ENCODE results near the gene FAM124B. TPM values are rescaled to one million over a fixed set of nuclear protein-coding genes. Genes with fewer than 3 reads are reported as not detected.

FAM124B gene
- total RNA-seq, 1 donor from 2014 or later: not detected

DNA sequence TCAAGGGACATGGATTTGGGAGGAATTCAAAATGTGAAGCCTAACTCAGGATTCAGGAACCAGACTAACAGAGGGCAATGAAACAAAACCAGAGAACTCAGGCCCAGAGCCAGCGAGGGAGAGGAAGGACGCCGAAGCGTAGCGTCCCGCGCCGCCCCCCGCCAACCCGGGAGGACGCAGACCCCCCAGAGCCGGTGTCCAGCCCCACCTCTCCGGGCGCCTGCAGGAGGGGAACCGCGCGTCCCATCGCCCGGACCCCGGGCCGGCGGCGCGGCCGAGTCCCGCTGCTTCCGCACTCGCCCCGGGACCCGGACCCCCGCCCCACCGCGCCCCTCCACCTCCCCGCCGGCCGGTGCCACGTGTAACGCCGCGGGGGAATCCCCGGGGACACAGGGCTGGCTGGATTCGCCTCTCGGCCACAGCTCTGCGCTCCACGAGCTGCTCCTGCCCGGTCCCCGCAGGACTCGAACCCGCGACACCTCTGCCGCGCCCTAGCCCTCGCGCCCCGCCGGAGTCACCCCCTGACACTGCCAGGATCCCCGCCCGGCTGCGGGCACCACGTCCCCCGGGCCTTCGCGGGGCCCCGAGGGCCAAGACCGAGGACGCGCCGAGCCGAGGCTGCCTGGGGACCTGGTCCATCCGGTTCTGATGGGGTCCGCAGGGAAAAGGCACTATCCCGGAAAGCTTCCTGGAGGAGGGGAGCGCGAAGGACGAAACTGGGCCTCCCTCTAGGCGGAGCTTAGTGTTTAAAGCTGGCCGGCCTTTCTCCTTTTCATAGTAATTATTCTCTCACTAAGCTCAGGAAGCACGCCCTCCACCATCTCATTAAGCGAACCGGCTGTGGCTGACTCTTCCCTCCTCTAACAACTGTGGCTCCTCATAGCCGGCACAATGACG, 40.4 kb upstream of the FAM124B start:
- H3K36me3 Mint-ChIP-seq (ENCODE audit: unreplicated experiment): no peaks in the 10 kb centered on the region
- no peak overlapping the region for H3K4me3 Mint-ChIP-seq (ENCODE audit: unreplicated experiment)
- H3K27ac Mint-ChIP-seq (ENCODE audit: unreplicated experiment): no peak overlapping the region
- H3K9me3 Mint-ChIP-seq (ENCODE audit: unreplicated experiment): peaks cover 6% of the 10 kb centered on the region
- no peaks in the 10 kb centered on the region for H3K4me1 Mint-ChIP-seq (ENCODE audit: unreplicated experiment)
- DNase-seq (ENCODE audit: extremely low spot score, unreplicated experiment): no peak
- peaks cover 5% of the 10 kb centered on the region for H3K27me3 Mint-ChIP-seq (ENCODE audit: unreplicated experiment)
- TF ChIP-seq, protein P1, sequence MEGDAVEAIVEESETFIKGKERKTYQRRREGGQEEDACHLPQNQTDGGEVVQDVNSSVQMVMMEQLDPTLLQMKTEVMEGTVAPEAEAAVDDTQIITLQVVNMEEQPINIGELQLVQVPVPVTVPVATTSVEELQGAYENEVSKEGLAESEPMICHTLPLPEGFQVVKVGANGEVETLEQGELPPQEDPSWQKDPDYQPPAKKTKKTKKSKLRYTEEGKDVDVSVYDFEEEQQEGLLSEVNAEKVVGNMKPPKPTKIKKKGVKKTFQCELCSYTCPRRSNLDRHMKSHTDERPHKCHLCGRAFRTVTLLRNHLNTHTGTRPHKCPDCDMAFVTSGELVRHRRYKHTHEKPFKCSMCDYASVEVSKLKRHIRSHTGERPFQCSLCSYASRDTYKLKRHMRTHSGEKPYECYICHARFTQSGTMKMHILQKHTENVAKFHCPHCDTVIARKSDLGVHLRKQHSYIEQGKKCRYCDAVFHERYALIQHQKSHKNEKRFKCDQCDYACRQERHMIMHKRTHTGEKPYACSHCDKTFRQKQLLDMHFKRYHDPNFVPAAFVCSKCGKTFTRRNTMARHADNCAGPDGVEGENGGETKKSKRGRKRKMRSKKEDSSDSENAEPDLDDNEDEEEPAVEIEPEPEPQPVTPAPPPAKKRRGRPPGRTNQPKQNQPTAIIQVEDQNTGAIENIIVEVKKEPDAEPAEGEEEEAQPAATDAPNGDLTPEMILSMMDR (IDR thresholded peaks at IDR 0.05): no peak

DNA sequence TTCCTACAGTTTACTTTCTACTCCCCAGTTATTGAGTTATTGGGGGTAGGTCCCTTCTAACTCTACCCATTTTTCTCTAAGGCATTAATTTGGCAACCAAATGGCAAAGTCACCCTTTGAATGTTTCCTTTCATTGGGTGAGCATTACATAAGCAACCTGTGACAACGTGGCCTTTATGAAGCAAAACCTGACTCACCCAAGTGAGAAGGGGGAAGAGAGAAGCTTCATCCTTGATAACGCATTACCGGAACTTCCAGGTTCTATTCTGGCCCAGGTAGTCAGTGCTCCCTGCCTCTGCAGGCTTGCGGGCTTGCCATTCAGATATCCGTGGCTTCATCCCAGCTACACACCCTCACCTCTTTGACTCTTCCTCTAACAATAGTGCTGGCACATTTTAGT, 39.1 kb upstream of the FAM124B start:
- Mint-ChIP-seq H3K4me3 (ENCODE audit: unreplicated experiment) (no peak overlapping the region), H3K27me3 (ENCODE audit: unreplicated experiment) (peaks cover 5% of the 10 kb centered on the region), H3K9me3 (ENCODE audit: unreplicated experiment) (peaks cover 6% of the 10 kb centered on the region), H3K36me3 (ENCODE audit: unreplicated experiment) (no peaks in the 10 kb centered on the region), H3K4me1 (ENCODE audit: unreplicated experiment) (no peaks in the 10 kb centered on the region), H3K27ac (ENCODE audit: unreplicated experiment) (no peak overlapping the region)
- DNase-seq (ENCODE audit: extremely low spot score, unreplicated experiment): no peak
- TF ChIP-seq, protein P1 (IDR thresholded peaks at IDR 0.05): no peak

DNA sequence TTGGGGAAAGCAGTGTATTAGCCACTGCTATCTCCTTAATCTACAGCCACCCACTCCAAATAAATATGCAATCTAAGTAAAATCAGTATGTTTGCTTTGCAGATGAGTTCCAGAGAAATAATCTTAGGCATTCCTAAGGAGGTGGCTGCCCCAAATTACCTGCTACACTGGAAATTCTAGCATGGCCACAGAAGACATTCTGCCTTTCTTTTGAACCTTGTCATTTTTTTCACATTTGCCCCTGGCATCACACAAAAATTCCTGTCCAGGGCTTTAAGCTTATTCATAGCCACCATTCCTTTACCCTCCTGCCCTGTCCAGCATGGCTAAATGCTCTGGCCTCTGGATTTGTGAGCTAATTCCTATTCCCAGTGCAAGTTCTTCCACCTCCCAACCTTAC, 36.8 kb upstream of the FAM124B start:
- TF ChIP-seq, protein P1 (IDR thresholded peaks at IDR 0.05): no peak
- Mint-ChIP-seq H3K9me3 (ENCODE audit: unreplicated experiment) (peaks cover 6% of the 10 kb centered on the region), H3K36me3 (ENCODE audit: unreplicated experiment) (no peaks in the 10 kb centered on the region), H3K27ac (ENCODE audit: unreplicated experiment) (no peak overlapping the region), H3K27me3 (ENCODE audit: unreplicated experiment) (peaks cover 5% of the 10 kb centered on the region), H3K4me1 (ENCODE audit: unreplicated experiment) (no peaks in the 10 kb centered on the region), H3K4me3 (ENCODE audit: unreplicated experiment) (no peak overlapping the region)
- DNase-seq (ENCODE audit: extremely low spot score, unreplicated experiment): no peak

DNA sequence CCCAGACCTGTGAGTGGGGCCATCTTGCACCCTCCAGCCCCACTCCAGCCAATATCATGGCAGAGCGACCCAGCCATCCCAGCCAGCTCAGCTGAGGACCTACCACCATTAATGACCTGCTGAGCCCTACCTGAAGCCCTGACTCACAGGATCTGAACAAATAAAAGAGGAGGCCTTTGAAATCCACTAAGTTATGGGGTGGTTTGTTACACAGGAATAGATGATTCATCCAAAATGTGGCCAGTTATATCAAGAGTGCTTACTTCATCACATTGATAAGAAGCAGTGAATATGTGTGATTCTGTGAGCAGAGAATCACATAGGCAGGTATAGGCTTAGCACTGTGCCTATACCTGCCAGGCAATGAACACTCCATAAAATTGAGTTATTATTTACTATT, 34.7 kb upstream of the FAM124B start:
- no peaks in the 10 kb centered on the region for H3K4me1 Mint-ChIP-seq (ENCODE audit: unreplicated experiment)
- peaks cover 6% of the 10 kb centered on the region for H3K9me3 Mint-ChIP-seq (ENCODE audit: unreplicated experiment)
- no peak overlapping the region for H3K27ac Mint-ChIP-seq (ENCODE audit: unreplicated experiment)
- peaks cover 5% of the 10 kb centered on the region for H3K27me3 Mint-ChIP-seq (ENCODE audit: unreplicated experiment)
- no peak overlapping the region for H3K4me3 Mint-ChIP-seq (ENCODE audit: unreplicated experiment)
- H3K36me3 Mint-ChIP-seq (ENCODE audit: unreplicated experiment): no peaks in the 10 kb centered on the region
- TF ChIP-seq, protein P1 (IDR thresholded peaks at IDR 0.05): no peak
- no peak for DNase-seq (ENCODE audit: extremely low spot score, unreplicated experiment)

DNA sequence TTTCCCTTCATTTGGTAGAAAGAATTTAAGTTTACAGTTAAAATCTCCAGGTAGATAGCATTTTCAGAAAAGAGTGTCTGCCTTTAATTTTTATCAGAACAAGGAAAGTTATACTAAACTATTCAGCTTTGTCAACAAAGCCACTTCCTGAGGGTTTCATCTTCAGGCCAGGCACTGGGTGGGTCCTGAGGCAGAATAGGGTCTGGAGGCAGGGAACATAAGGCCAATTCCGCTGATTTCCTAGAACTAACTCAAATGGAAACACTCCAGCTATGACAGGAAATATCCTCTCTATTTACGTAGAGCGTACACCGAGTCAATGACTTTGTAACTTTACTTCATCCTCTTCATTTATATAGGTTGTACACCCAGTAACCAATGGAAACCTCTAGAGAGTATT, 32.7 kb upstream of the FAM124B start:
- no peak for DNase-seq (ENCODE audit: extremely low spot score, unreplicated experiment)
- Mint-ChIP-seq H3K4me3 (ENCODE audit: unreplicated experiment) (no peak overlapping the region), H3K36me3 (ENCODE audit: unreplicated experiment) (no peaks in the 10 kb centered on the region), H3K9me3 (ENCODE audit: unreplicated experiment) (peaks cover 6% of the 10 kb centered on the region), H3K4me1 (ENCODE audit: unreplicated experiment) (no peaks in the 10 kb centered on the region), H3K27me3 (ENCODE audit: unreplicated experiment) (peaks cover 5% of the 10 kb centered on the region), H3K27ac (ENCODE audit: unreplicated experiment) (no peak overlapping the region)
- TF ChIP-seq, protein P1 (IDR thresholded peaks at IDR 0.05): no peak

All from osteocyte (in vitro differentiated cells).